Measurements from ENCODE around the gene SH3RF3. TPM values are rescaled to one million over a fixed set of nuclear protein-coding genes. Genes with fewer than 3 reads are reported as not detected.
"Not testable (repeated sequence)": the region's sequence is repeated elsewhere in the genome, so short reads cannot be mapped to it uniquely, and the experiment has no call there.

Gene SH3RF3
- total RNA-seq, 1 experiment from 2014 or later: 0.82 TPM

- no peak for DNase-seq
- peaks cover 9% of the 10 kb centered on the region; the same call in 1 of the 2 replicates for H3K27me3 ChIP-seq
- H3K36me3 ChIP-seq: no peaks in the 10 kb centered on the region
- H3K9me3 ChIP-seq: no peaks in the 10 kb centered on the region
- H3K4me3 ChIP-seq: no peak overlapping the region
Observed at GRCh38 chr2:109105113-109105512, 23.9 kb upstream of the SH3RF3 start.

- DNase-seq: no peak
- no peaks in the 10 kb centered on the region for H3K27me3 ChIP-seq
- H3K9me3 ChIP-seq: no peaks in the 10 kb centered on the region
- no peaks in the 10 kb centered on the region for H3K36me3 ChIP-seq
- no peak overlapping the region for H3K4me3 ChIP-seq
Observed at GRCh38 chr2:109108740-109109139, 20.3 kb upstream of the SH3RF3 start.

- H3K36me3 ChIP-seq: no peaks in the 10 kb centered on the region
- no peaks in the 10 kb centered on the region for H3K9me3 ChIP-seq
- no peaks in the 10 kb centered on the region for H3K27me3 ChIP-seq
- H3K4me3 ChIP-seq: no peak overlapping the region
- no peak for DNase-seq
Observed at GRCh38 chr2:109109342-109109741, 19.7 kb upstream of the SH3RF3 start.

GRCh38 chr2:109110170-109110569, 18.8 kb upstream of the SH3RF3 start:
- Histone ChIP-seq H3K27me3 (0 out of 2 replicates have a peak, but pooled peaks cover 4% of the 10 kb centered on the region), H3K4me3 (no peak overlapping the region), H3K9me3 (0 out of 2 replicates have a peak, but pooled peaks cover 2% of the 10 kb centered on the region), H3K36me3 (no peaks in the 10 kb centered on the region)
- no peak for DNase-seq

GRCh38 chr2:109117181-109117580, 11.8 kb upstream of the SH3RF3 start:
- not testable (repeated sequence) for H3K4me3 ChIP-seq, DNase-seq, H3K9me3 ChIP-seq, H3K36me3 ChIP-seq
- H3K27me3 ChIP-seq: peaks cover 22% of the 10 kb centered on the region

- Histone ChIP-seq H3K36me3 (no peaks in the 10 kb centered on the region), H3K4me3 (no peak overlapping the region), H3K9me3 (0 out of 2 replicates have a peak, but pooled peaks cover 2% of the 10 kb centered on the region), H3K27me3 (peaks cover 28% of the 10 kb centered on the region)
- DNase-seq: no peak
Observed at GRCh38 chr2:109117780-109118179, 11.2 kb upstream of the SH3RF3 start.

GRCh38 chr2:109118321-109118720, 10.7 kb upstream of the SH3RF3 start:
- Histone ChIP-seq H3K36me3 (no peaks in the 10 kb centered on the region), H3K4me3 (no peak overlapping the region), H3K9me3 (0 out of 2 replicates have a peak, but pooled peaks cover 2% of the 10 kb centered on the region), H3K27me3 (peaks cover 31% of the 10 kb centered on the region)
- DNase-seq: no peak

GRCh38 chr2:109120166-109120565, 8.8 kb upstream of the SH3RF3 start:
- no peak overlapping the region for H3K4me3 ChIP-seq
- no peak for DNase-seq
- H3K36me3 ChIP-seq: no peaks in the 10 kb centered on the region
- no peaks in the 10 kb centered on the region for H3K9me3 ChIP-seq
- peaks cover 30% of the 10 kb centered on the region for H3K27me3 ChIP-seq

GRCh38 chr2:109120686-109121085, 8.3 kb upstream of the SH3RF3 start:
- H3K36me3 ChIP-seq, DNase-seq, H3K9me3 ChIP-seq, H3K4me3 ChIP-seq: not testable (repeated sequence)
- peaks cover 30% of the 10 kb centered on the region for H3K27me3 ChIP-seq

GRCh38 chr2:109123586-109124201, 5.3 kb upstream of the SH3RF3 start:
- H3K27me3 ChIP-seq: peaks cover 24% of the 10 kb centered on the region
- no peaks in the 10 kb centered on the region for H3K36me3 ChIP-seq
- no peaks in the 10 kb centered on the region for H3K9me3 ChIP-seq
- H3K4me3 ChIP-seq: no peak overlapping the region
- no peak for DNase-seq

- Histone ChIP-seq H3K36me3 (no peaks in the 10 kb centered on the region), H3K9me3 (no peaks in the 10 kb centered on the region), H3K27me3 (peaks cover 26% of the 10 kb centered on the region), H3K4me3 (no peak overlapping the region)
- peak; percentile 65 for DNase-seq
Observed at GRCh38 chr2:109124982-109125592, 3.9 kb upstream of the SH3RF3 start.

GRCh38 chr2:109125593-109126500, 3.2 kb upstream of the SH3RF3 start:
- Histone ChIP-seq H3K36me3 (no peaks in the 10 kb centered on the region), H3K4me3 (no peak overlapping the region), H3K9me3 (no peaks in the 10 kb centered on the region), H3K27me3 (peaks cover 29% of the 10 kb centered on the region)
- peak; percentile 70 for DNase-seq

- peaks cover 23% of the 10 kb centered on the region for H3K27me3 ChIP-seq
- no peaks in the 10 kb centered on the region for H3K9me3 ChIP-seq
- peak; percentile 51 for DNase-seq
- no peaks in the 10 kb centered on the region for H3K36me3 ChIP-seq
- H3K4me3 ChIP-seq: no peak overlapping the region
Observed at GRCh38 chr2:109126501-109126860, 2.5 kb upstream of the SH3RF3 start.

- H3K27me3 ChIP-seq: peaks cover 13% of the 10 kb centered on the region
- H3K36me3 ChIP-seq: no peaks in the 10 kb centered on the region
- no peak for DNase-seq
- no peaks in the 10 kb centered on the region for H3K9me3 ChIP-seq
- H3K4me3 ChIP-seq: peak overlapping the region; percentile 41; the same call in 1 of the 2 replicates
Observed at GRCh38 chr2:109127556-109127955, 1.4 kb upstream of the SH3RF3 start.

- H3K9me3 ChIP-seq: no peaks in the 10 kb centered on the region
- peaks cover 7% of the 10 kb centered on the region; the same call in 1 of the 2 replicates for H3K27me3 ChIP-seq
- H3K36me3 ChIP-seq: no peaks in the 10 kb centered on the region
- peak; percentile 80 for DNase-seq
- H3K4me3 ChIP-seq: peak overlapping the region; percentile 41
Observed at GRCh38 chr2:109128048-109128615, 873 bp upstream of the SH3RF3 start.

- Histone ChIP-seq H3K27me3 (peaks cover 5% of the 10 kb centered on the region; the same call in 1 of the 2 replicates), H3K9me3 (no peaks in the 10 kb centered on the region), H3K4me3 (peak overlapping the region; percentile 41), H3K36me3 (no peaks in the 10 kb centered on the region)
- DNase-seq: peak; percentile 23
Observed at GRCh38 chr2:109129356-109129920, 433 bp downstream of the SH3RF3 start.

All from MG63 (cell line).